ENCODE data around the gene PEX14. TPM values are rescaled to one million over a fixed set of nuclear protein-coding genes. Genes with fewer than 3 reads are reported as not detected.

The PEX14 gene
- total RNA-seq, 2 donors from 2014 or later = 24.3 to 26.0 TPM

DNA sequence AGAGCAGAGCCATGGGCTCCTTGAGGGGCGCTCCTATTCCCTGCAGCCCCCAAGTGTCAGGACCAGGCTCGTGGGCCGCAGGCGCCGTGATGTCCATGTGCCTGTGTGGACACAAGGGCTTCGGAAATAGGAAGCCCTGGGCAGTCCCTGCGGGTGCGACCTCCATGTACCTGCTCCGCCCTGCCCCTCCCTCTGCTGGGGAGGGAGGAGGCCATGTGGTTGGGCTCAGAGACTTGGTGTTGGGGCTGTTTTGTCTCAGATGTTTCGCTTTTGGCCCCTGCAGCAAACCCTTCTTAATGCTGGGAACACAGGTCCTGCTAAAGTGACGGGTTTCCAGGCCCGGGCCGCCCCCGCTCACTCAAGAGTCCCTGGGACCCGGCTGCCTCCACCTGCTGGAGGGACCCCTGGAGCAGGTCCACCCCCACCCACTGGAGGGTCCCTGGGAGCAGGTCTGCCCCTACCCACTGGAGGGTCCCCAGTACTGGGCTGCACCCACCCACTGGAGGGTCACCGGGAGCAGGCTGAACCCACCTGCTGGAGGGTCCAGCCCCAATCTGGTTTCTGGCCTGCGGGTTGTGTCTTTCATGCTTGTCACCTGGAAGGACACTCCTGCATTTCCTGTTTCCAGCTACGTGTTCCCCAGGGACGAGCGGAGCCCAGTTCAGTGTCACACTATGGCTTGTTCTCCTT, 156.5 kb downstream of the PEX14 start:
- Histone ChIP-seq H3K9me3 (ENCODE audit: control insufficient read depth, low read length) (no peaks in the 10 kb centered on the region), H3K36me3 (ENCODE audit: control insufficient read depth, insufficient read depth, low read length) (no peaks in the 10 kb centered on the region), H3K27ac (ENCODE audit: low read depth, low read length) (no peak overlapping the region), H3K4me1 (ENCODE audit: control insufficient read depth, insufficient read depth, low read length) (no peaks in the 10 kb centered on the region), H3K27me3 (ENCODE audit: control insufficient read depth, insufficient read depth, low read length, poor library complexity, severe bottlenecking) (no peaks in the 10 kb centered on the region), H3K9ac (ENCODE audit: extremely low read depth, low read length, poor library complexity, severe bottlenecking) (no peak overlapping the region), H3K4me3 (ENCODE audit: low read length) (no peak overlapping the region)
- Mint-ChIP-seq H3K4me1 (peaks cover 10% of the 10 kb centered on the region), H3K36me3 (ENCODE audit: low read depth) (peaks cover 4% of the 10 kb centered on the region), H3K27me3 (ENCODE audit: insufficient read depth) (no peaks in the 10 kb centered on the region), H3K9me3 (no peaks in the 10 kb centered on the region), H3K27ac (no peak overlapping the region), H3K4me3 (no peak overlapping the region)
- 90 to 91% methylated on average over 10 to 20 of the region's 20 CpGs for WGBS, 2 experiments (ENCODE audit: insufficient coverage in 1 of 2, insufficient read length in 1 of 2)
- DNase-seq = no peak
- TF ChIP-seq, protein P1, sequence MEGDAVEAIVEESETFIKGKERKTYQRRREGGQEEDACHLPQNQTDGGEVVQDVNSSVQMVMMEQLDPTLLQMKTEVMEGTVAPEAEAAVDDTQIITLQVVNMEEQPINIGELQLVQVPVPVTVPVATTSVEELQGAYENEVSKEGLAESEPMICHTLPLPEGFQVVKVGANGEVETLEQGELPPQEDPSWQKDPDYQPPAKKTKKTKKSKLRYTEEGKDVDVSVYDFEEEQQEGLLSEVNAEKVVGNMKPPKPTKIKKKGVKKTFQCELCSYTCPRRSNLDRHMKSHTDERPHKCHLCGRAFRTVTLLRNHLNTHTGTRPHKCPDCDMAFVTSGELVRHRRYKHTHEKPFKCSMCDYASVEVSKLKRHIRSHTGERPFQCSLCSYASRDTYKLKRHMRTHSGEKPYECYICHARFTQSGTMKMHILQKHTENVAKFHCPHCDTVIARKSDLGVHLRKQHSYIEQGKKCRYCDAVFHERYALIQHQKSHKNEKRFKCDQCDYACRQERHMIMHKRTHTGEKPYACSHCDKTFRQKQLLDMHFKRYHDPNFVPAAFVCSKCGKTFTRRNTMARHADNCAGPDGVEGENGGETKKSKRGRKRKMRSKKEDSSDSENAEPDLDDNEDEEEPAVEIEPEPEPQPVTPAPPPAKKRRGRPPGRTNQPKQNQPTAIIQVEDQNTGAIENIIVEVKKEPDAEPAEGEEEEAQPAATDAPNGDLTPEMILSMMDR (conservative IDR thresholded peaks at IDR 0.05) = no peak

DNA sequence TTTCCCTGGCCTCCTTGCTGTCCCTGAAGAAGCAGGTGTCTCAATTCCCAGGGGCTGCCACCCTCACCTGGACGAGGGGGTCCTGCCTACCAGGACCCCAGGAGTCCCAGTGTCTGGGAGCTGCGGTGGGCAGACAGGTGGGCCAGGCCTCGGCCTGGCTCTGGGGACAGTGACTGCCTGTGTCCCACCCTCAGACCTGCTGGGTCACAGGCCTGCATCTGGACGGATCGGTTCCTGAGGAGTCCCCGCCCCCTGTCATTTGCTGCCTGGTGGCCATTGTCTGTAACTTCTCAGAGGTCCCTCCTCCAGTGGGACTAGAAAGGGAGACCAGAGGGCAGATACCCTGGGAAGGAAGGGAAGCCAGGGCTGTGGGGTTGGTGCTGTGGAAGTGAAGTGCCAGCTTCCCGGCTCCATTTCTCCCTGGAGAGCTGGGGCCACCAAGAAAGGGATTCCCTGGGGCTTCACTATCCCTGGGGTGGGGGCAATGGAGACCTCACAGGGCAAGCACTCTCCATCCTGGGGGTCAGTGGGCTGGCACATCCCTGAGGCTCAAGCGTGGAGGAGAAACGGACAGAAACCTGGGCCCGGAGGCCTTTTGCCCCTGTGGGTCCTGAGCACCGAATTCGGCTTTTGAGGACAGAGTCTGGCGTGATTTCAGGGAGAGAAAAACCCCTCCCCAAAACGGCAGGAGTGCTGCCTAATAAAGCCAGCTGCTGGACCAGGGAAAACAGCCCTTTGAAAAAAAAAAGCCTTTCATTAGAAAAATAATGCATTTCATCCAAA, 157.3 kb downstream of the PEX14 start:
- Histone ChIP-seq H3K36me3 (ENCODE audit: control insufficient read depth, insufficient read depth, low read length) (no peaks in the 10 kb centered on the region), H3K27me3 (ENCODE audit: control insufficient read depth, insufficient read depth, low read length, poor library complexity, severe bottlenecking) (no peaks in the 10 kb centered on the region), H3K27ac (ENCODE audit: low read depth, low read length) (no peak overlapping the region), H3K4me1 (ENCODE audit: control insufficient read depth, insufficient read depth, low read length) (no peaks in the 10 kb centered on the region), H3K9ac (ENCODE audit: extremely low read depth, low read length, poor library complexity, severe bottlenecking) (no peak overlapping the region), H3K4me3 (ENCODE audit: low read length) (no peak overlapping the region), H3K9me3 (ENCODE audit: control insufficient read depth, low read length) (no peaks in the 10 kb centered on the region)
- no peaks in the 10 kb centered on the region for H3K9me3 Mint-ChIP-seq
- DNase-seq = peak; percentile 84
- no peaks in the 10 kb centered on the region for H3K27me3 Mint-ChIP-seq (ENCODE audit: insufficient read depth)
- peaks cover 4% of the 10 kb centered on the region for H3K36me3 Mint-ChIP-seq (ENCODE audit: low read depth)
- WGBS, 2 experiments (ENCODE audit: insufficient coverage in 1 of 2, insufficient read length in 1 of 2) = 50 to 66% methylated on average over 13 to 14 of the region's 14 CpGs
- H3K4me1 Mint-ChIP-seq = peaks cover 10% of the 10 kb centered on the region
- no peak overlapping the region for H3K4me3 Mint-ChIP-seq
- TF ChIP-seq, protein P1 (conservative IDR thresholded peaks at IDR 0.05) = peak; percentile 50
- H3K27ac Mint-ChIP-seq = peak overlapping the region; percentile 44

- TF ChIP-seq, protein P1 (conservative IDR thresholded peaks at IDR 0.05) = no peak
- no peaks in the 10 kb centered on the region for H3K9me3 Mint-ChIP-seq
Measured at GRCh38 chr1:10632691-10633090, 157.9 kb downstream of the PEX14 start.

More at GRCh38 chr1:10632691-10633090, 157.9 kb downstream of the PEX14 start:
- Mint-ChIP-seq H3K4me3 (no peak overlapping the region), H3K27me3 (ENCODE audit: insufficient read depth) (no peaks in the 10 kb centered on the region), H3K36me3 (ENCODE audit: low read depth) (peaks cover 2% of the 10 kb centered on the region), H3K4me1 (peaks cover 10% of the 10 kb centered on the region), H3K27ac (no peak overlapping the region)
- Histone ChIP-seq H3K9ac (ENCODE audit: extremely low read depth, low read length, poor library complexity, severe bottlenecking) (no peak overlapping the region), H3K27ac (ENCODE audit: low read depth, low read length) (no peak overlapping the region), H3K9me3 (ENCODE audit: control insufficient read depth, low read length) (no peaks in the 10 kb centered on the region), H3K27me3 (ENCODE audit: control insufficient read depth, insufficient read depth, low read length, poor library complexity, severe bottlenecking) (peaks cover 6% of the 10 kb centered on the region), H3K4me3 (ENCODE audit: low read length) (no peak overlapping the region), H3K36me3 (ENCODE audit: control insufficient read depth, insufficient read depth, low read length) (no peaks in the 10 kb centered on the region), H3K4me1 (ENCODE audit: control insufficient read depth, insufficient read depth, low read length) (no peaks in the 10 kb centered on the region)
- 70 to 72% methylated on average over 2 to 14 of the region's 14 CpGs for WGBS, 2 experiments (ENCODE audit: insufficient coverage in 1 of 2, insufficient read length in 1 of 2)
- DNase-seq = no peak

Data from endodermal cell (in vitro differentiated cells).